HG02884 (cell line): Measurements from ENCODE around the gene UNC45A.

ENCODE experiments used
- ATAC-seq: cut with Tn5 transposase; IDR thresholded peaks from one replicate; pipeline ENCODE4 v1.9.1; 2021; ENCODE audit warnings: mild to moderate bottlenecking, moderate library complexity; ENCODE audit not compliant: unreplicated experiment

UNC45A gene

DNA sequence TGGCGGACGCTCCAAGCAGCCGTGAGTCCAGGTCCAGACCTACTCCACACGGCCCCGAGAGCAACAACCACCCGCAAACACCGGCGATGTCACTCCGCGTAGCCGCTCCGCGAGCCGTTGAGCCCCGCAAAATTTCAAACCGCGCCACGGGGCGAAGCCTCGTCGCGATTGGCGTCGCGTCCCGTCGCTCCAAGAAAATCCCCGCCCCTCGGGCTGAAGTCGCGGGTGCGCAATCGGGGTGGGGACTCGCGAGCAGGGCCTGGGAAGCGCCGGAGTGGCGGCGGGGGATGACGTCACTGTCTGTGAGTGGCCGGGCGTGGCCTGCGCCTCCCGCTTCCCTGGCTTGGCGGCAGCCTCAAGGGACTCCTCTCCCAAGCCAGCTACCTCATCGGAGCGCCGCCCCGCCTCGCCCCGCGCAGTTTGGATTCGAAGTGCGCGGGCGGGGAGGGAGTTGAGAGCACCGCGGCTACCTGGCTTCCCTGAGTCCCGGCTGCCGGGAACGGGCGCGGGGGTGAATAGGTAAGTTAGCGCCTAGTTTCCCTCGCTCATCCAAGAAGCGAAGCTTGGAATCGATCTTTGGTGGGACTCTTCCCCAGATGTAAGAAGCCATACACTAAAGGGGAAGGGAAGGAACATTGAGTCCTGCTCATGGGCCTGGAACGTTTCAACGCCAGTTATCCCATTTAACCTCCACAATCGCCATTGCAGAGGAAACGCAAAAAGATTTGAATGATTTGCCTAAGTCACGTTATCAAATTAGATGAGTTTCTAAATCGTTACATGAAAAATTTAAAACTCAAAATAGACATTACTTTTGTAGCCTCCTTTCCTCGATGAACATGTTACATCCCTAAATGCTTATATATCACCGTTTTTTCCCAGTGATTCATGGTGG is 59.6 kb downstream of the UNC45A start, which contains the start of gene PRC1:
PRC1 (minus strand) TSS at position 119 of the 895 bp plus-strand sequence; CDS start at position 1, 118 bp downstream.
- peak; percentile 93 for ATAC-seq

DNA sequence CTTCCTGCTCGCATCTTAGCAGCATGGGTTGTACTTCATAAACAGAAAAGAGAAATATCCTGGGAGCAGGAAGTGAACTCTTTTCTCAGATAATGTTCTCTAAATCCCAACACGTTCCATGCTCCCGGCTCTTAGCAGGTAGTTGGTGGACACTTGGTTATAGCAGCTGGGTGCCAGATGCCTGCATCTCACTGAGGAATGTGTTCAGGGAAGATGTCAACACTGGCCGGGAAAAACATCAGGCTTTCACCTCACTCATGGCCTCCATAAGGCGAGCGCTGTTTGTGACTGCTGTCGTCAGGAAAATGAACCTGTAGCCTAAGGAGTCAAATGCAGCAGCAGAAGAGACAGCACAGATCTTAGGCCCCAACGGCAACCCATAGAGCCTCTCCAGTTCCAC is 63.7 kb downstream of the UNC45A start:
- no peak for ATAC-seq

DNA sequence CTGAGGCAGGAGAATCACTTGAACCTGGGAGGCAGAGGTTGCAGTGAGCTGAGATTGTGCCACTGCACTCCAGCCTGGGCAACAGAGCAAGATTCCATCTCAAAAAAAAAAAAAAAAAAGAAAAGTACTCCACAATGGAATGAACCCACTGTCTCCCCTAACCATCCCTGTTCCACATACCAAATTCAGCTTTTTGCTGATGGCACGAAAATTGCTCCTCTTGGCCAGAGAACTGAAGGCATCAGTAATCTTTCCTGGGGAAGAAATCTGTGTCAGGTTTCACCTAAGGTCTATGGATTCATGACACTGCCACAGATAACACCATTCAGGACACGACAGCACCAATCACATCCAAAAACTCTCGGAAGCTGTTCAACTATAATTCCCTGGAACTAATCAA is 66.1 kb downstream of the UNC45A start:
- ATAC-seq: no peak
